Measurements from ENCODE around the gene FKBP6.
A peak's percentile ranks its signal among the peaks of the same experiment; 100 is the strongest.
"Not testable (repeated sequence)": the region's sequence is repeated elsewhere in the genome, so short reads cannot be mapped to it uniquely, and the experiment has no call there.

FKBP6 gene

DNA sequence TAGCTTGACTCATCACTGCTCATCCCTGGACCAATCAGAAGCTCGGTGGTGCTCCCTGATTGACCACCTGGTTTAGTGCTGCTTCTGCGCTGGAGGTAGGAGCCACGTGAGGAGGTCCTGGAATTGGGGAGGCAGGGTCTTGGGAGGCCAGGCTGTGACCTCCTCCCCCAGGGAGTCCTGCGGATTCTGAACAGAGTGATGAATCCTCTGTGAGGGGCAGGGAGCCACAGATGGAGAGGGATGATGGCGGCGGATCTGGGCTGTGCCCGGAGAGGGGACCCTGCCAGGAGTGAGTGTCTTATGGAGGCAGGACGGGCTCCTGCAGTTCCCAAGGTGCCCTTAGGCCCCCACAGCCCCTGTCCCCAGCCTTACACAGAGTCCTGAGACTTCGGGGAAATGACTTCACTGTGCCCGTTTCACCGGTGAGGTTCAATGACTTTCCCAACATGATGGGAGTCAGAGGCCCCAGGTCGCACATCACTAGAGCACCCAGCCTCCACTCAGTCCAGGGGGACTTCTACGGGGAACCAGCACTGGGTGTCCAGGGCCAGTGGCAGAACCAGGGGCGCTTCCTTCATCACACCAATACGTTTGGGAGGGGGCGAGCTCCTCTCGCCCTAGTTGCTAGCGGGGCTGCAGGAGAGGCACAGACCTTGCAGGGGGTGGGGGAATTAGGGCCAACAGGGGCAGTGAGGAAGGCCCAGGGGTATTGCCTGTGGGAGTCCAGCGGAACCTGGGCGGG is 48.9 kb downstream of the FKBP6 start:
- intact Hi-C loops (cut with DNase I) = no loop called here
- DNase-seq = no peak

DNA sequence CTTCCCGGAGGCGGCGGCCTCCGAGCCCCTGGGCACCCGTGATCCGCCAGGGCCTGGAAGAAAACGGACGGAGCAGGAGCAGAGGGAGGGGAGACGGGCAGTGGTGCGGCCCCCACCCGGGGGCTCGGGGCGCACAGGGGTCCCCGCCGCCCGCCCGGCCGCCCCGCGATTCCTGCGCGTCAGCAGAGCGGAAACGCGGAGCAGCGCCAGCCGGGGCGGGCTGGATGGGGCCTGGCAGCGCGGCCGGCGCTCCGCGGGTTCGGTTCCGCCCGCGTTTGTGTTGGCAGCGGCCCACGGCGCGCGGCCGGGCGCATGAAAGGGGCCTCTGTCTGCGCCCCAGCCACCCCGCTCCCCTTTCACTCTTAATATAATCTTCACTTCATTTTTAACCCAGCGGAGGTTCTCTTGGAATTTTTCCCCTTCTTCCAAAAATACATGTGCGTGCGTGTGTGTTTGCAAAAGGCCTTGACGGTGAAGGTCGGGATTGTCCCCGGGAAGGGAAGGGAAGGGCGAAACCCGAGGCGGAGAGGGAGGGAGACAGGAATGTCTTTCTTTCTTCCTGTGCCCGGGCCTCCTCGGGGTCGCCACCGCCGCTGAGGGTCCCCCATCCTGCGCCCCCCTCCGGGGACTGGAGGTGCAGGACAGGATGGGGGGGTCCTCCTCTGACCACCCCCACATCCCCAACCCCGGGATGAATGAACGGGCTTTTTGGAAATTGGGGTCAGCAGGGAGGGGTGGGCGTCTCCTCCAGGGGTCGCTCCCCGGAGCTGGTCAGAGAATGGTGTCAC is 49.6 kb downstream of the FKBP6 start:
- intact Hi-C loops (cut with DNase I) = not testable (repeated sequence)
- DNase-seq = peak in 1 of 42 donors; percentile 9

DNA sequence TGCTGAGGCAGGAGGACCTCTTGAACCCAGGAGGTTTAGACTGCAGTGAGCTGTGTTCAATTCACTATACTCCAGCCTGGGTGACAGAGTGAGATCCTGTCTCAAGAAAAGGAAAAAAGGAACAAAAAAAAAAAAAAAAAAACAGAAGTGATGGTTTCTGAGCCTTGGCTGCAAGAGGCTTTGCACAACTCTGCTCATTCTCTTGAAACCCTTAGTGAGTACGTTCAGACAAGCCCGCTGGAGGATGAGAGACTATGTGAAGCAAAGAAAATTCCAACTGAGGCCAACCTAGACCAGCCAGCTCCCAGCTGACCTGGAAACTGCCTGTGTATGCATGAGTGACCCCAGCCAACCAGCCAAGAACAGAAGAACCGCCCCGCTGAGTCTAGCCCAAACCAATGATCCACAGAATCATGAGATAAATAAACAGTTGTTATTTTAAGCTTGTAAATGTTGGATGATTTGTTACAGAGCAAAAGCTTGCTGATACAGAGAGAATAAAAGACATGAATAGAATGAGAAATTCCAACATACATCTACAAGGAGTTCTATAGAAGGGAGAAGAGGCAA is 55.1 kb downstream of the FKBP6 start:
- intact Hi-C loops (cut with DNase I) = no loop called here

DNA sequence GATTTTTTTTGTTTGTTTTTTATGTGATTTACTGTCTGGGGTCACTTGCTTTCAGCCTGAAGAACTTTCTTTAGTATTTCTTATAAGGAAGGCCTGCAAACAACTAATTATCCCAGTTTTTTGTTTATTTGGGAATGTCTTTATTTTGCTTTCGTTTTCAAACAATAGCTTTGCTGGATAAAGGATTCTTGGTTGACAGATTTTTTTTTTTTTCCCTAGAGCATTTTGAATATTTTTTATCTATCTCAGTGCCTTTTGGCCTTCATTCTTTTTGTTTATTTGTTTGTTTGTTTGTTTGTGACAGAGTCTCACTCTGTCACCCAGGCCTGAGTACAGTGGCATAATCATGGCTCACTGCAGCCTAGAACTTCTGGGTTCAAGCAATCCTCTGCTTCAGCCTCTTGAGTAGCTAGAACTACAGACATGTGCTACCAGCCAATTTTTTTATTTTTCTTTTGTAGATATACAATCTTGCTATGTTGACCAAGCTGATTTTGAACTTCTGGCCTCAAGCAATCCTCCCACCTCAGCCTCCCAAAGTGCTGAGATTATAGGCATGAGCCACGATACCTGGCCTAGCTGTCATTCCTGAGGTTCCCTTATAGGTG is 59.4 kb downstream of the FKBP6 start:
- intact Hi-C loops (cut with DNase I) = no loop called here
- no peak for DNase-seq

More for the DNA sequence above, 55.1 kb downstream of the FKBP6 start:
- DNase-seq = no peak

DNA sequence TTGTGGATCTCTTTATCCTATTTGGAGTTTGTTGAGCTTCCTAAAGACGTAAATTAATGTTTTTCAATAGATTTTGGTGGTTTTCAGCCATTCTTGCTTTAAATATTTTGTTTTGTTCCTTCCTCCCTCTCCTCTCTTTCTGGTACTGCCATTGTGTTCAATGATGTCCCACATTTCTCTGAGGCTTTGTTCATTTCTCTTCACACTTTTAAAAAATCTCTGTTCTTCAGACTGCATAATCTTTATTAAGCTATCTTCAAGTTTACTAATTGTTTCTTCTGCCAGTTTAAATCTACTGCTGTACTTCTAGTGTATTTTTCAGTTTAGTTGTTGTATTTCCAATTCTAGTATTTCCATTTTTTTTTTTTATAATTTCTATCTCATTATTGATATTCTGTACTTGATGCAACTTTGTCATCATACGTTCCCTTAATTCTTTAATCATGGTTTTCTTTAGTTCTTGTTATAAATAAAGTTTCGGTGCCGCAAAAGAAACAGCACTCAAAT is 60.0 kb downstream of the FKBP6 start:
- DNase-seq = no peak
- intact Hi-C loops (cut with DNase I) = no loop called here

DNA sequence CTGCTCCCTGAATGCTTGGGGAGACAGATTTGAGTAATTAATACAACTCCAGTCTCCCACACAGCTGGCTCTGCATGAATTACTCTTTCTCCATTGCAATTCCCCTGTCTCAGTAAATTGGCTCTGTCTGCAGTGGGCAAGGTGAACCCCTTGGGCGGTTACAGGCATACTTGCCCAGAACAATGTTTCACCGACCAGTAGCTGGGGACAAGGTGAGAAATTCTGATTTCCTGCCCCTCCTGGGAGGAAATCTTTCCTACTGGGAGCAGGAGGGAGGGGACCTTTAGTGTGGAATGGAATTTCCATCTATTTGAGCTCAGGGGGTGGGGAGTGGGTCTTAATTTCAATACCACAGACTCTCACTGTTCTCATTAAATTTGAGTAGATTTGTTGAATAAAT is 63.4 kb downstream of the FKBP6 start:
- intact Hi-C loops (cut with DNase I) = no loop called here
- DNase-seq = no peak

DNA sequence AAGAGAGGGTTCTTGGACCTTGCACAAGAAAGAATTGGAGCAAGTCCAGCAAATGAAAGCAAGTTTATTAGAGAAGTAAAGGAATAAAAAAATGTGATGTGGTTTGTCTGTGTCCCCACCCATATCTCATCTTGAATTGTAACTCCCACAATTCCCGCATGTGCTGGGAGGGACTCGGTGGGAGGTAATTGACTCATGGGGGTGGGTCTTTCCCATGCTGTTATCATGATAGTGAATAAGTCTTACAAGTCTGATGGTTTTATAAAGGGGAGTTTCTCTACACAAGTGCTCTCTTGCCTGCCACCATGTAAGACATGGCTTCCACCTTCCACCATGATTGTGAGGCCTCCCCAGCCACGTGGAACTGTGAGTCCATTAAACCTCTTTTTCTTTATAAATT is 66.5 kb downstream of the FKBP6 start:
- intact Hi-C loops (cut with DNase I) = no loop called here
- DNase-seq = no peak

DNA sequence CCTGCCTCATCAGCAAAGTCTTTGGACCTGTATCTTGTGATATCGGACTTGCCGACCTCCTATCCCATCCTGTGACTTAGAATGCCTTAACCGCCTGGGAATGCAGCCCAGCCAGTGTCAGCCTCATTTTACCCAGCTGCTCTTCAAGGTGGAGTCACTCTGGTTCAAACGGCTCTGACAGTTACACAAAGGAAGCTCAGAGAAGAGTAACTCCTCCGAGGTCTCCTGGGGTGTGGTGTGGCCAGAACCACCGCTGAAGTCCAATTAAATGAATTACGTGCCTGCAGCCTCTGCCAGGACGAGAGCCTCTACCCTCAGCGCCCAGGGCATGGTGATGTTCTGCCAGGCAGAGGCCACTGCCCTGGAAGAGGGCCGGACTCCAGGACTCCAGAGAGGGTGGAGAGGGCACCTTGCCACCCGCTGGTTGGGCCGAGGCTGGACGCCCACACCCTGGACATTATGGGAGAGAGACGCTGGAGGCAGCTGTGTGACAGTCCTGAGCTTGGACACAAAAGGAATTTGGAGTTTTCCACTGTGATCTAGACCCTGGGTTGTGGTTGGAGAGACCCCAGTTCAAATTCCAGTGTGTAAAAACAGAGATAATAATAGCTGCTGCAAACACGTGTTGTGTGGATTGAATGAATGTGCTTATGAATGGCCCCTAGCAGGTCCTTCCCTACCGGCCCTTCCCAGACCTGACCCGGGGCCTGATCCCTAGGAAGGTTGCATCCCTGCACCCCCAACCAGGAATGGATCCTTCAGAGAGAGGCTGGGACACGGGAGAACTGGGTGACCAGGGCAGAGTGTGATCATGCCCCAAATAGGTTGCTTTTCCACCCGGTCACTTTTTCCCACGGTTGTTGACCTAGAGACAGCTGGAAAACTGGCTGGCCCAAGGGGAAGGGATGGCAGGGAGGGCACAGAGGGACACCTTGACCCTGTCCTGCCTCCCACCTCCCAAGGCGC is 67.9 kb downstream of the FKBP6 start:
- intact Hi-C loops (cut with DNase I) = no loop called here
- peak in 13 of 42 donors; percentile 3 to 56 (median 20) for DNase-seq

DNA sequence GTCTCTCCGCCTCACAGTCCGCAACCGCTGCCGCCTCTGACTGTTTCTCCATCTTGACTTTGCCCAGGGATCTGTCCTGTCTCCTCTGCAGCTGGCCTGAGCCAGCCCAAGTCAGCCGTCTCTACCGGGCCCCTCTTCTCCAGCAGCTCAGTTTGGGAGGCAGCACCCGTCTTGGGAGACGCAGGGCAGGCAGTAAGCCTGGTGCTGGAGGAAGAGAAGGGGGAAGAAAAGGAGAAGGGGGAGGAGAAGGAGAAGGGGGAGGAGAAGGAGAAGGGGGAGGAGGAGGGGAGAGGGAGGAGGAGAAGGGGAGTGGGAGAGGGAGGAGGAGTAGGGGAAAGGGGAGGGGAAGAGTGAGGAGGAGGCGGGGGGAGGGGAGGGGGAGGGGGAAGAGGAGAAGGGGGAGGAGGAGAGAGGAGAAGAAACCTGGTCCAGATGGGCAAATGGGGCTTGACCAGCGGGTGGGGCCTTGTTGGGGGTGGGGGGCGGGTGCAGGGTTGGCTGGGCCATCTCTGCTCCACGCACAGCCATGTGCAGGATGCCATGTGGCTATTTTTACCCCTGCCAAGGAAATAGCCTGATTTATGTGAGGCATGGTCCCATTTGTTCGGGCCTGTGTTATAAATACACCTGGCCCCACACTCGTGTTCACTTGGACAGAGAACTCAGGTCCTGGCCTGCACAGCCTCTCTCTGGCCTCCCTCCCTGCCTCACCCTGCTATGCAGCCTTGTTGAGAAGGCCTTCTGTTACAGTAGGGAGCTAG is 69.7 kb downstream of the FKBP6 start:
- DNase-seq = peak in 3 of 42 donors; percentile 6 to 14 (median 12)
- intact Hi-C loops (cut with DNase I) = no loop called here

DNA sequence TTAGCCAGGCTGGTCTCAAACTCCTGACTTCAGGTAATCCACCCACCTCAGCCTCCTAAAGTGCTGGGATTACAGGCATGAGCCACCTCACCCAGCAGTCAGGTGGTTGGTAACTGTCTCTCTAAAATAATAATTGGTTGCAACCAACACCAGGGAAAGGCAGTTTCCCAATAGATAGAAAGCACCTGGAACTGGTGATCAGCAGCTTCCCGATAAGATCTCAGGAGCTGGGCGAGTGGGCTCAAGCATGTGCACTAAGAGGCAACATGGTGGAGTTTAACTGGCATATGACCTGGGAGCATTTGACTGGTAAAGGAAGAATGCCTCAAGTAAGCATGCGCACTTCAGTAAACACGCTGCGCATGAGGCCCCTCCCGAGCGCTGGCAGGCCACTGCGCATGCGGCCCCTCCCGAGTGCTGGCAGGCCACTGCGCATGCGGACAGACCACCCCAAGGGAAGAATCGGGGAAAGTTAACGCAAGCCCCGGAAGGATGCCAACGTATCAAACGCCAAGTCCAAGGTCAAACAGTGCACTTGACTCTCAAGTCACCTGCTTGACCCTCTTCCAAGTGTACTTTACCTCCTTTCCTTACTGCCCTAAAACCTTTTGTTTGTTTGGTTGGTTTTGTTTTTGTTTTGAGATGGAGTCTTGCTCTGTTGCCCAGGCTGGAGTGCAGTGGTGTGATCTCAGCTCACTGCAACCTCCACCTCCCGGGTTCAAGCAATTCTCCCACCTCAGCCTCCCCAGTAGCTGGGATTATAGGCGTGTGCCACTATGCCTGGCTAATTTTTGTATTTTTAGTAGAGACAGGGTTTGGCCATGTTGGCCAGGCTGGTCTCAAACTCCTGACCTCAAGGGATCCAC is 71.5 kb downstream of the FKBP6 start:
- DNase-seq = peak in 41 of 42 donors; percentile 38 to 87 (median 73)
- intact Hi-C loops (cut with DNase I) = not testable (repeated sequence)

DNA sequence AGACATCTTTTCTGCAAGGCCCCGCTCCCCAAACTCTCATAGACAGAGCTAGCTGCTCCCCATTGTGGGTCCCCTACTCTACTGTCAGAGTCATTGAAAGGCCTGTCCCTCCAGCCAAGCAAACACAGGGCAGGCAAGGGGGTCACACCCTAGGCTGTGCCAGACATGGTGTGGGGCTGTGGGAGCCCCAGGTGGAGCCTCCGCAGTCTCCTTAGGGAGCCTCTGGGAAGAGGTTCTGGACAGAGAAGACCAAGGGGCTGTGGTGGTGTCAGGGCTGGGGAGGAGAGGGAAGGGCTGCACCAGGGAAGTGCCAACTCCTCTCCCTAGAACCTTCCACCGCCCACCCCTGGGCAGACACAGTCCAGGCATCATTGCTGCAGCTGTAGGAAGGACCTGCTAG is 76.9 kb downstream of the FKBP6 start:
- DNase-seq; intact Hi-C loops (cut with DNase I): not testable (repeated sequence)

Measured in head of caudate nucleus (tissue), 42 donors.